Activated CD8-positive, alpha-beta T cell treated with anti-CD3 and anti-CD28 coated beads, Interleukin-2, amount 10 ng/mL, durations not matched to agents 7 days and 5 days (primary cell): ENCODE measurements around the gene TUBB3. TPM values are rescaled to one million over a fixed set of nuclear protein-coding genes. Genes with fewer than 3 reads are reported as not detected.
A peak's percentile ranks its signal among the peaks of the same experiment; 100 is the strongest.

Experiments used
- ATAC-seq: fragments of 150-1000 bp; cut with Tn5 transposase; one replicate; pipeline ENCODE4 v1.10.0; 2021; ENCODE audit warnings: moderate library complexity
- CTCF ChIA-PET: fragments of 350-600 bp; sonication (Branson Sonifier 250); formaldehyde crosslinking; loops from one replicate; lab custom pipeline; 2021; ENCODE audit warnings: antibody characterized with exemption; lab: Charles Lee
- POLR2A ChIA-PET: fragments of 350-600 bp; sonication (Branson Sonifier 250); formaldehyde crosslinking; loops from one replicate; lab custom pipeline; 2021; ENCODE audit warnings: antibody characterized with exemption; lab: Charles Lee
- DNase-seq: peaks from one replicate; pipeline ENCODE4 v3.0.0-alpha.2; 2020
- H3K27ac Mint-ChIP-seq: one replicate; pipeline ENCODE4 v1.8.0; 2021; ENCODE audit warnings: mild to moderate bottlenecking, mixed read lengths
- H3K27me3 Mint-ChIP-seq: one replicate; pipeline ENCODE4 v1.8.0; 2021; ENCODE audit warnings: low read depth, mixed read lengths
- H3K36me3 Mint-ChIP-seq: one replicate; pipeline ENCODE4 v1.8.0; 2021; ENCODE audit warnings: low read depth, mixed read lengths
- H3K4me1 Mint-ChIP-seq: one replicate; pipeline ENCODE4 v1.8.0; 2021; ENCODE audit warnings: low read depth, mixed read lengths
- H3K4me3 Mint-ChIP-seq: one replicate; pipeline ENCODE4 v1.8.0; 2021; ENCODE audit warnings: mild to moderate bottlenecking, mixed read lengths
- H3K9me3 Mint-ChIP-seq: one replicate; pipeline ENCODE4 v1.8.0; 2022; ENCODE audit warnings: mixed read lengths; ENCODE audit not compliant: insufficient read depth
- total RNA-seq, 2 experiments: library from RNA; stranded (reverse); gene quantifications; one replicate each; pipeline ENCODE4 v1.2.3, GENCODE V29; 2021

The TUBB3 gene
- total RNA-seq, 2 experiments from 2014 or later = 1.1 to 1.3 TPM

GRCh38 chr16:89973235-89973634 is 50.1 kb downstream of the TUBB3 start:
- DNase-seq (no peak), ATAC-seq (no peak)
- ChIA-PET CTCF (interaction anchor here (1.0 kb wide), 1 partner anchor 26 kb away, joined by 3 read pairs; no protein-coding TSS in a partner anchor), POLR2A (interaction anchor here (0.8 to 2.4 kb wide), 7 partner anchors 9 to 100 kb away, joined by 3 to 13 read pairs (median 5); partner anchors contain the start of genes DEF8 and TCF25)
- peaks cover 34% of the 10 kb centered on the region for H3K4me1 Mint-ChIP-seq
- peaks cover 34% of the 10 kb centered on the region for H3K36me3 Mint-ChIP-seq
- peak overlapping the region; percentile 98 for H3K4me3 Mint-ChIP-seq
- H3K27ac Mint-ChIP-seq = peak overlapping the region; percentile 98
- no peaks in the 10 kb centered on the region for H3K27me3 Mint-ChIP-seq
- H3K9me3 Mint-ChIP-seq = peaks cover 8% of the 10 kb centered on the region

DNA sequence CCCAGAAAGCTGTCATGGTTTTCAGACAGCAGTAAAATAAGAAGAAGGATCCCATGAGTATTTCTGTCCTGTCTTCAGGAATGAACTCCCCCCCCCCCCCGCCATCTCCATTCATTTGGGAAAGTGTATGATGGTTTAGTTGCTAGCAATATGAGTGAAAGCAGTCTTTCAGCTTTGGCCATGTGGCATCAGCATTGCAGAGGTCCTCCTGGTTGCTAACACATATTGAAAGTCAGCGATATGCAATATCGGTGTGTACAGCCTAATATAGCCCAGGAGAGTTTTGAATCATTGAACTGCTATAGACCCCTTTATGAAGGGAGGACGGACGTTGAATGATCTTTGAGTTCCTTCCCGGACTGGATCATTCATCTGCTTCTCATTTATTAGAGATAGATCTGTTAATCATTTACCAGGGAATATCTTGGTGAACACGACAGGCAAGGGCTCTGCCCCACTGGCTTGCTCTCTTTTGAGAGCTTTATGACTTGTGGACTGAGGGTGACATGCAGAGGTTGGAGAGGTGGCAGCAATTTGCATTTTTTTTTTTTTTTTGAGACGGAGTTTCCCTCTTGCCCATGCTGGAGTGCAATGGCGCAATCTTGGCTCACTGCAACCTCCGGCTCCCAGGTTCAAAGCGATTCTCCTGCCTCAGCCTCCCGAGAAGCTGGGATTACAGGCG is 50.7 kb downstream of the TUBB3 start:
- no peaks in the 10 kb centered on the region for H3K27me3 Mint-ChIP-seq
- POLR2A ChIA-PET = interaction anchor here (0.8 to 2.4 kb wide), 4 partner anchors 24 to 52 kb away, joined by 3 to 13 read pairs (median 5); partner anchors contain the start of gene DEF8

GRCh38 chr16:89974870-89975269 is 51.7 kb downstream of the TUBB3 start:
- H3K27me3 Mint-ChIP-seq = no peaks in the 10 kb centered on the region
- H3K9me3 Mint-ChIP-seq = peaks cover 8% of the 10 kb centered on the region
- H3K27ac Mint-ChIP-seq = no peak overlapping the region
- DNase-seq (no peak), ATAC-seq (no peak)
- peaks cover 39% of the 10 kb centered on the region for H3K36me3 Mint-ChIP-seq
- CTCF ChIA-PET = no interaction called here
- POLR2A ChIA-PET = no interaction called here
- no peak overlapping the region for H3K4me3 Mint-ChIP-seq
- peaks cover 34% of the 10 kb centered on the region for H3K4me1 Mint-ChIP-seq

More for the DNA sequence above, 50.7 kb downstream of the TUBB3 start:
- H3K4me3 Mint-ChIP-seq = peak overlapping the region; percentile 98
- H3K27ac Mint-ChIP-seq = peak overlapping the region; percentile 71
- H3K9me3 Mint-ChIP-seq = peaks cover 8% of the 10 kb centered on the region
- CTCF ChIA-PET = no interaction called here
- H3K4me1 Mint-ChIP-seq = peaks cover 34% of the 10 kb centered on the region
- peaks cover 36% of the 10 kb centered on the region for H3K36me3 Mint-ChIP-seq
- DNase-seq (no peak), ATAC-seq (no peak)

DNA sequence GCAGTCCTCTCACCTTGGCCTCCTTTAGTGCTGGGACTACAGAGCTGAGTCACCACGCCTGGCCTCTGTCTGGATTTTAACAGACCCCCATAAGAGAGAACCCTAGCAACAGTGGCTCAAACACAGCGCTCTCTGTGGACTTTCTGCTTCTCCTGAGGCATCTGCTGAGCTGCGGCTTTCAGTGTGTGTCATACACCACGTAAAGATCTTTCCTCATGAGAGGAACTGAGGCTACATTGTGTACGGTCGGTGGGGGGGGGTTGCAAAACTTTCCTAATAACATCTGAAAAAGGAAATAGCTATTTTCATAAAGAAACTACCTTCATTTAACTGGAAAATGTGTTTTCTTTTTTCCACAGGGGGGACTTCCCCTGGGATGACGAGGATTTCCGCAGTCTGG is 58.3 kb downstream of the TUBB3 start:
- ATAC-seq = no peak
- Mint-ChIP-seq H3K9me3 (no peaks in the 10 kb centered on the region), H3K27ac (no peak overlapping the region), H3K27me3 (no peaks in the 10 kb centered on the region), H3K4me1 (peaks cover 14% of the 10 kb centered on the region), H3K4me3 (no peak overlapping the region), H3K36me3 (peaks cover 51% of the 10 kb centered on the region)
- DNase-seq = no peak
- POLR2A ChIA-PET = interaction anchor here (1.0 kb wide), 1 partner anchor 9 kb away, joined by 3 read pairs; no protein-coding TSS in a partner anchor
- CTCF ChIA-PET = interaction anchor here (1.2 kb wide), 1 partner anchor 34 kb away, joined by 3 read pairs; no protein-coding TSS in a partner anchor

DNA sequence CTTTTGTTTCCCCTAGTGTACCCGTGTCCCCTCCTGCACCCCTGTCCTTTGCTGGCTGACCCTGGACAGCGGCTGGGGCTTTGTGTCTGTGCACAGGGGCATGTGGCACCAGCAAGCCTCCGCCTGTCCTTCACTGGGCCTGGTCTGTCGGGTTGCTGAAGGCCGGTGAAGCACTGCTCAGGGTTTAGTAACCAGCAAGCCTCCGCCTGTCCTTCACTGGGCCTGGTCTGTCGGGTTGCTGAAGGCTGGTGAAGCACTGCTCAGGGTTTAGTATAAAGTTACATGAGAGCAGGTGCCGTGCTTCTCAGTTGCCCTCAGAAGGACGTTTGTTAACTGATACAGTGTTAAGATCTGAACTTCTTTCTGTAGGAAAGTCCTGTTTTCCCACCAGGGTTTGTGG is 59.2 kb downstream of the TUBB3 start:
- POLR2A ChIA-PET = interaction anchor here (1.0 kb wide), 1 partner anchor 10 kb away, joined by 3 read pairs; no protein-coding TSS in a partner anchor
- Mint-ChIP-seq H3K9me3 (no peaks in the 10 kb centered on the region), H3K27me3 (no peaks in the 10 kb centered on the region), H3K27ac (no peak overlapping the region), H3K36me3 (peaks cover 58% of the 10 kb centered on the region), H3K4me1 (peaks cover 14% of the 10 kb centered on the region), H3K4me3 (no peak overlapping the region)
- DNase-seq = no peak
- ATAC-seq = no peak
- CTCF ChIA-PET = no interaction called here

- ChIA-PET CTCF (interaction anchor here (0.7 kb wide), 1 partner anchor 12 kb away, joined by 3 read pairs; no protein-coding TSS in a partner anchor), POLR2A (no interaction called here)
- ATAC-seq (no peak), DNase-seq (no peak)
- Mint-ChIP-seq H3K36me3 (peaks cover 54% of the 10 kb centered on the region), H3K9me3 (no peaks in the 10 kb centered on the region), H3K27me3 (no peaks in the 10 kb centered on the region), H3K27ac (no peak overlapping the region), H3K4me3 (no peak overlapping the region), H3K4me1 (peaks cover 14% of the 10 kb centered on the region)
Measured at GRCh38 chr16:89983536-89983935, 60.4 kb downstream of the TUBB3 start.

DNA sequence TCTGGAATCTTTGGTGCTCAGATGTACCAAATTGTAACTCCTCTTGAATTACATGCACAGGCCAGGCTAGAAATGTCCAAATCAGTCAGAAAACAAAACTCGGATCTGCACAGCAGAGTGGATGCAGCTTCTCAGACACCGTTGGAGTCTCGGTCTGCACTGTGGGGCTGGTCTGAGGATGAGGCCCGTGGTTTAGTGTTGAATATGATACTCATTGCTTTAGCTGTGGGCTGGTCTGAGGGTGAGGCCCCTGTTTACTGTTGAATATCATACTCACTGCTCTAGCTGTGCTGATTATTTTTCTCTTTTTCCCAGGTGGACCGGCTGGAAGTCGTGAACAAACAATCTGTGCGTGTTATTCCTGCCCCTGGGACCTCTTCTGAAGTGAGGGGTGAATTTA is 61.1 kb downstream of the TUBB3 start:
- Mint-ChIP-seq H3K4me1 (peaks cover 14% of the 10 kb centered on the region), H3K27ac (peak overlapping the region; percentile 60), H3K4me3 (no peak overlapping the region), H3K27me3 (no peaks in the 10 kb centered on the region), H3K36me3 (peaks cover 54% of the 10 kb centered on the region), H3K9me3 (no peaks in the 10 kb centered on the region)
- POLR2A ChIA-PET = interaction anchor here (0.8 kb wide), 1 partner anchor 12 kb away, joined by 4 read pairs; no protein-coding TSS in a partner anchor
- ATAC-seq (no peak), DNase-seq (no peak)
- CTCF ChIA-PET = no interaction called here

DNA sequence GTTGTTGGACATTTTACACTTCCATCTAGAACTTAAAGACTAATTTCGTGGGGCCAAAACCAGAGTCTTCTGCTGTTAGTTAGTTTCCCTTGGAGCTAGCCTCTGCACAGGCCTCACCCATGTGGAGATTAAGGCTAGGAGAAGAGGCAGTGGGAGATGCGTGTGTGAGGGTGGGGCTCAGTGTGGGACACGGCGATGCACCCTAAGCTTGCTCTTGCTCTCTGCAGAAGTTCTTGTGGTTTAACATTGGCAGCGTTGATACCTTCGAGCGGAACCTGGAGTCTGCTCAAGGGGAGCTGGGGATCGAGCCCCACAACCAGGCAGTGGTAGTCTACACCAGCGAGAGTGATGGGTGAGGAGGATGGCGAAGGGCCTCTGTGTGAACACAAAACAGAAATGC is 62.1 kb downstream of the TUBB3 start:
- DNase-seq = no peak
- ATAC-seq = no peak
- POLR2A ChIA-PET = interaction anchor here (0.7 kb wide), 1 partner anchor 25 kb away, joined by 3 read pairs; no protein-coding TSS in a partner anchor
- H3K27me3 Mint-ChIP-seq = no peaks in the 10 kb centered on the region
- H3K4me3 Mint-ChIP-seq = no peak overlapping the region
- no peaks in the 10 kb centered on the region for H3K9me3 Mint-ChIP-seq
- peaks cover 14% of the 10 kb centered on the region for H3K4me1 Mint-ChIP-seq
- CTCF ChIA-PET = no interaction called here
- H3K36me3 Mint-ChIP-seq = peaks cover 49% of the 10 kb centered on the region
- H3K27ac Mint-ChIP-seq = no peak overlapping the region

Other genes with a start within 250 kb of the TUBB3 start
- gene CDK10, start 236.7 kb upstream of the TUBB3 start, total RNA-seq = 10 to 100 TPM; 76.0 to 77.1 TPM
- 1 to 10 TPM; 6.1 to 7.0 TPM for gene SPATA2L, start 221.6 kb upstream of the TUBB3 start, total RNA-seq
- 1 to 10 TPM; 6.6 to 7.5 TPM for gene VPS9D1, start 202.4 kb upstream of the TUBB3 start, total RNA-seq
- 10 to 100 TPM; 67.5 to 69.6 TPM for gene ZNF276, start 201.8 kb upstream of the TUBB3 start, total RNA-seq
- gene FANCA, start 106.7 kb upstream of the TUBB3 start, total RNA-seq = 100 to 1,000 TPM; 123 to 149 TPM
- gene SPIRE2, start 94.9 kb upstream of the TUBB3 start, total RNA-seq = under 1 TPM in 1 of 2 experiments, not detected in 1; 0.08 TPM
- 100 to 1,000 TPM; 169 to 178 TPM for gene TCF25, start 49.8 kb upstream of the TUBB3 start, total RNA-seq
- 1 to 10 TPM; 4.7 to 5.0 TPM for gene MC1R, start 4.5 kb upstream of the TUBB3 start, total RNA-seq
- 10 to 100 TPM; 19.8 to 25.7 TPM for gene DEF8, start 25.4 kb downstream of the TUBB3 start, total RNA-seq
- gene DBNDD1, start 96.1 kb downstream of the TUBB3 start, total RNA-seq = under 1 TPM in 1 of 2 experiments, not detected in 1; 0.18 TPM
- not detected for gene PRDM7, start 154.0 kb downstream of the TUBB3 start, total RNA-seq